Stimulated activated CD8-positive, alpha-beta memory T cell treated with anti-CD3 and anti-CD28 coated beads, Interleukin-4, amount 100 ng/mL, for 24 hours (primary cell): ENCODE data around the gene IL36B.

Experiments used
- DNase-seq: peaks from one replicate; pipeline ENCODE4 v3.0.0-alpha.2; 2020; ENCODE audit warnings: low read depth

Gene IL36B

DNA sequence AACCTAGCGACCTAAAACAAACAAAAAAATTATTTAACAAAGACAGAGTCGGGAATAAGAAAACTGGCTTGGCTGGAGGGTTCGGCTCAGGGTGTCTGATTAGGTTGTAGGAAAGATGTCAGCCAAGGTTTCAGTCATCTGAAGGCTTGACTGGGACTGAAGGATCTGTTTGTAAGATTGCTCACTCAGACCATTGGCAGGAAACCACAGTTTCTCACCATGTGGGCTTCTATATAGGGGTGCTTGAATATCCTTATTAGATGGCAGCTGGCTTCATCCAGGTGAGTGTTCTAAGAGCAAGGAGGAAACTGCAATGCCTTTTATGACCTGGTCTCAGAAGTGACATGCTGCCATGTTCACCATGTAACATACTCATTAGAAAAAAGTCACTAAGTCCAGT is 999 bp upstream of the IL36B start:
- no peak for DNase-seq

GRCh38 chr2:113050921-113051895 is 1.5 kb downstream of the IL36B start:
- no peak for DNase-seq

DNA sequence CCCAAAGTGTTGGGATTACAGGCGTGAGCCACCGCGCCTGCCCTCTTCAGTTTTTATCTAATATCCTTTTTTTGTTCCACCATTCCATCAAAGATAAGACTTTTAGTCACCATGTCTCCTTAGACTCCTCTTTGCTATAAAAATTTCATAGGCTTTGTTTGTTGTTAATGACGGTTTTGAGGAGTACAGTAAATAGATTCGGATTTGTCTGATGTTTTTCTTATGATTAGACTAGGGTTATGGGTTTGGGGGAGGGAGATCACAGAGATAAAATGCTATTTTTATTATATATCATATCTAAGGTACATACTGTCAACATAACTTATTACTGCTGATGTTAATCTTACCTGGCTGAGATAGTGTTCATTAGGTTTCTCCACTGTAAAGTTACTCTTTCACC is 6.2 kb downstream of the IL36B start:
- no peak for DNase-seq

- DNase-seq, result no peak
Observed at GRCh38 chr2:113041871-113042270, 10.8 kb downstream of the IL36B start.

GRCh38 chr2:113039719-113040118 is 12.9 kb downstream of the IL36B start:
- no peak for DNase-seq

DNA sequence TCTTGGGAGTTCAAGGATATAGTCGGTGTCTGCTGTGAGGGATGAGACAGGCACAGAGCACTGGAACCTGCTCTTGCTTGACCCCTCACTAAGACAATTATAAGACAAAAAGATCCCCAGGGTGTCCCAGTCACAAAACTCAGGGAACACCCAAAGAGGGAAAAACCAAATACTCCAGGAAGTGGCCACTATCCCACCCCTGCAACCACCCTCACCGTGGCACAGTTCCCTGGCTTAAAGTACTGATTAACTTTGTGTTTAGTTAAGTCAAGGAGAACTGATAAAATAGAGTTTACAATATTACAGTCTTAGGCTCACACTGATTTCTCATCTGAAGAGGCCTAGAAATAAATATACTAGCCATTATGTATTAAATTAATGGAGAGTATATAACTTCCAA is 13.5 kb downstream of the IL36B start:
- DNase-seq, result no peak

DNA sequence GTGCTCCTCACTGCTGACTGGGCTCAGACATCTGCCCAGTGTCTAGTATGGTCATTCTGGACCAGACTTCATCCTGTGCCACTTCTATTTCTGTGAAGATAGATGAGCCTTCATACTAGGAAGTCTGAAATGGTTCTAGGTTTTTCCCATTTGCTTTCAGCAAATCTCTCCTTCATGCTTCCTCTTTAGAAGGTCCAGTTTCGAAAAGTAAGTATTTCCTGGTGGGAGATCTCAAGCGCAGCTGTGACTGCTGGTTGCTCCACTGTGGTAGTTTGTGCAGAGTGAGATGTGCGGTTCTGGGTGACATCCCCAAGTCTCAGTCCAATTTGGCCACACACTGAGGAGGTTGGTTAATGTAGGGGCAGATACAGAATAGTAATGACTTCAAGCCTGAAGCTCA is 14.4 kb downstream of the IL36B start:
- DNase-seq, result no peak

- DNase-seq, result no peak
Observed at GRCh38 chr2:113036763-113037162, 15.9 kb downstream of the IL36B start.

GRCh38 chr2:113034016-113034415 is 18.7 kb downstream of the IL36B start:
- no peak for DNase-seq

GRCh38 chr2:113032737-113033136 is 19.9 kb downstream of the IL36B start:
- no peak for DNase-seq

DNA sequence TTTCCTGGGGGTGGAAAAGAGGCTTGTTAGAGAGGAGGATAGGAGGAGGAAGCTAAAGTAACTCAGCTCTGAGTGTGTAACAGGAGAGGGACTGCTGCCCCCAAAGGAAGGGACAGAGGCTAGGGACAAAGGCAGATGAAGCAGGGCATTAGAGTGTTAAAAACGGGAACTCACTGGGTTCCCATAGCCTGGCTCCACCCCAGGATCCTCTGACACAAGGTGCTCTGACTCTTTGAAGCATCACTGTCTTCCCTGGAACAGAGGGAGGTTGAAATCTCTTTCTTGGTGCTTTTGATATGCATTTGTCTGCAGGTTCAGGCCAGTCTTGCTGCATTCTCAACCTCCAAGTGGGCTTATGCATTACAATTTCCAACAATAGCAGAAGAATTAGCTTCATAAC is 24.6 kb downstream of the IL36B start:
- no peak for DNase-seq

DNA sequence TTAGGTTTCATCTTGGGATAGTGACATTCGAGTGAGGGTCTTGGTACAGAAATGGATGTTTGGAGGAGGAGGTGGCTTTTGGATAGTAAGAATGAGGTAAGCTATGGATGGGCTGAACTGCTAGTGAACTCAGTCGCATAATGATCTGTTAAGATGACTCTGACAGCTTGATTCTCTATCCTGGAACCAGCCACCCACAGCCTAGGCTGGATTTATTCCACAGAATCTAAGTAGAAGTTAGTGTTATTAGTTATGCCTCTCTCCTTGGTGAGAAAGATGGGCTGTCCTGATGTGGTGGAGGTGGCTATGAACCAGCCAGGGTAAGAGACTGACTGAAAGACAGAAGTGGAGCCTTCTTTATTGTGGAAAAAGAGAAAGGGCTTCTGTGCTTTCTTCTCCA is 25.0 kb downstream of the IL36B start:
- DNase-seq, result no peak

- no peak for DNase-seq
Observed at GRCh38 chr2:113025737-113026136, 26.9 kb downstream of the IL36B start.

DNA sequence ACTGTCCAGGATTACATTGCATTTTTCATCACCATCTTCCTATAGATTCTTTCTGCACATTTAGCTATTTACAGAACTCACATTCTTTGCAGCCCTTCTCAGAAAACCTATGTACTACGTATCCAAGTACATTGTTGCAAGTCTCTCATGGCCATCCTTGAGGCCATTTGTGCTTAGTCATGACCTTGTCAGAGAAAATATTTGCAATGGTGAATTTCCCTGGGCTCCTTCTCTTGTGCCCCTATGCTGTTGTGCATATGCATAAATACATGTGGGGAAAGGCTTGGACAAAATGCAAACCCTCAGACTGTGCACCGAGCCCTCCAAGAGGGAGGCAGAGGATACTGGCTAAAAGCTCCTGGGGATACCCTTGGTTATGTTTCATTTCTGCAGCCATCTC is 27.9 kb downstream of the IL36B start:
- DNase-seq, result no peak

DNA sequence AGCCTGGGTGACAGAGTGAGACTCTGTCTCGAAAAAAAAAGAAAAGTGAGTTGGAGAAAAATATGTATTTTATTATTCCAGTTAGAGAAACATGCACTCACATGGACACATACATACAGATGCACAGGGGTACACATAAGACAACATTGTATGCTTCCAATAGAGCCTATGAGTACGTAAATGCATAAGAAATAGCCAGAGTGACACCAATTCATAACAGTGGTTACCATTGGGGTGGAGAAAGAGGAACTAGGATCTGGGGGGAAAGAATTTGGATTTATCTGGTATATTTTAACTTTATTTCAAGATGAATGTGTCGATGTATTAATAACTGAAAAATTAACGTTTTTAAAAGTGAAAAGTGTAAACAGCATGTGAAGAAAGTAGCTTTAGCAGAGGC is 31.4 kb downstream of the IL36B start:
- DNase-seq, result no peak

DNA sequence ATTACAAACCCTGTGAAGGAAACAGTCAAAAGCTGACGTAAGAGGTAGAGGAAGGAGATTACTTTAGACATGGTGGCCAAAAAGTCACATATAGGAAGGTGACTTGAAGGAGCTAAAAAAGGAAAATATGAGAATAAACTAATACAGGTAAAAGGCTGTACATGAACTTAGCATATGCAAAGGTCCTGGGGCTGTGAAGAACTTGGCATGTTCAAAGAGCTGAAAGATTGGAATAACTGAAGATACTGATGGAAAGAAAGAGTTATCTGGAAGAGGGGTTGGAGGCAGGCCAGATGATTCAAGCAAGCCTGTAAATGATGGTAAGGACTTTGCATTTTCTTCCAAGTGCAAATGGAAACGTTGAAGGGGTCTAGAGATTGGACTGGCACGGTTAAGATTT is 34.2 kb downstream of the IL36B start:
- no peak for DNase-seq

DNA sequence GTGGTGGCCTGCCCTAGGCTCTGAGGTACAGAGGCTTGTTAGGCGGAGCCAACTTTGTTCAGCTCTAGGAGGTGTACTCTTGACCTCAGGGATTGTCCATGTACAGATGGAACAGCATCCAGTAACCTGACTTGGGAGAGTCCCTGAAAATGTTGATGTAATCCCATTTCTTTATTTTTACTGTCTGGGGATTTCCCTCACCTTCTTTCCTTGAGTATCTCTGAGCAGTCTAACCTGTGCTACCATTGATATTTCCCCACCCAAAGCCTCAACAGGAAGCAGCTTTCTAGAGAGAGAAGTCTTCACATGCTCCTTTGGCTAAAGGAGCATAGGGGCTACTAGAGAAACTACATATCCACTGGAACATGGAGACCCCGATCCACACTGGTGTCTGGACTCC is 37.0 kb downstream of the IL36B start:
- no peak for DNase-seq

DNA sequence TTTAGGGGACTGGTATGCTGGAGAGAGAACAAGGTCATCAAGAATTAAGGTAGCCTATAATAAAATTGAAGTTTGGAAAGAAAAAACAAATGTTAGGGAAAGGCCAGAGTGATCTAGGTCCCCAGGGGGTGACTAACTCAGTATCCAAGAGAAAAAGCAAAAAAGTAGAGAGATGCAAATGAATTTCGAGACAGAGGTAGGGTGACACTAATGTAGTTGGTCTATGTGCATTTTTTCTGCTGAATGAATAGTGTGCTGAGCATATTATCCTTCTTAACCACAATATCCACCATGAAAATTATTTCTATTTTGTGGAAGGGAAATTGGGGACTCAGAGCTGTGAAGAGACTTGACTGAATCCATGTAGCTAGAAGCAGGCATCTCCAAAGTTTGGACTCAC is 37.6 kb downstream of the IL36B start:
- DNase-seq, result no peak

- no peak for DNase-seq
Observed at GRCh38 chr2:113014067-113014466, 38.6 kb downstream of the IL36B start.

DNA sequence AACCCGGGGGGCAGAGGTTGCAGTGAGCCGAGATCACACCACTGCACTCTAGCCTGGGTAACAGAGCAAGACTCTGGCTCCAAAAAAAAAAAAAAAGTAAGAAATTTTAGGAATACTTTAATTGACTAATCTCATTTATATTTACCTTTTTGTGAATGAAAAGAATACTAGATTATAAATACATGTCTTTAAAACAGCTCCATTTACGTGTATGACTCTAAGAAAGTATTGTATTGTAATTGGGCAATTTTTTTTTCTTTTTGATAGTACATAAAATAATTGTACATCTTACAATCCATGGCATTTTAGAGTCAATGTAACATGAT is 39.4 kb downstream of the IL36B start:
- DNase-seq, result no peak

- DNase-seq, result no peak
Observed at GRCh38 chr2:113012436-113013335, 40.0 kb downstream of the IL36B start.

DNA sequence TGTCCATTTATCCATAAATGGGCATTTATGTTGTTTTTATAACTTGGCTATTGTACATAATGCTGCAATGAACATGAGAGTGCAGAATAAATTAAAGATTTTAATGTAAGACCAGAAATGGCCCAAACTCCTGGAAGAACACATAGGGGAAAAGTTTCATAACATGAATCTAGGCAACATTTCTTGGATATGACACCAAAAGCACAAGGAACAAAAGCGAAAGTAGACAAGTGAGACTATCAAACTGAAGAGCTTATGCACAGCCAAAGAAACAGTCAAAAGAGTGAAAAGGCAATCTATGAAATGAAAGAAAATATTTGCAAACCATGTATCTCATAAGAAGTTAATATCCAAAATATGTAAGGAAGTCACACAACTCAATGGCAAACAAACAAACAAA is 41.6 kb downstream of the IL36B start:
- no peak for DNase-seq

DNA sequence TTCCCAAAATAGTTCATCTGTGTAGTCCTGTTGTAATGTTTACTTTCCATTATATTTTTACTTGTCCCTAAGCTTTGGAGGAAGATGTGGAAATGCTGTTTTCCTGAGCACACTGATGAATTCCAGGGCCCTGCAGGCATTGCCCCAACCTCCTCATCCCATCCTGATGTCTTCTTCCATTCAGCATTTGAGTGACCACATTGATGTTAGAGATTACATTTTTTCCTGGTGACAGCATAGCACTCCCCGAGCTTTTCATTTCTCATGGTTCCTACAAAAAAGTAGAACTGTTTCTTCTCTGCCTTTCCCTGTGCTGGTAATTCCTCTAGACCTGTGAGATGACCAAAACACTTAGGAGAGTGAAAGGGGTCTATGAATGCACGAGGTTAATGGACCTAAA is 42.6 kb downstream of the IL36B start:
- DNase-seq, result no peak
